GM20431 (cell line): ENCODE results near the gene RCAN1.

Experiments
- in situ Hi-C: fragments of 300-500 bp; cut with MseI, MboI; formaldehyde crosslinking; loops from one replicate; pipeline ENCODE4 v1.15.0; 2020; ENCODE audit warnings: low sequenced_read_pairs; ENCODE audit not compliant: unreplicated experiment

RCAN1 gene

DNA sequence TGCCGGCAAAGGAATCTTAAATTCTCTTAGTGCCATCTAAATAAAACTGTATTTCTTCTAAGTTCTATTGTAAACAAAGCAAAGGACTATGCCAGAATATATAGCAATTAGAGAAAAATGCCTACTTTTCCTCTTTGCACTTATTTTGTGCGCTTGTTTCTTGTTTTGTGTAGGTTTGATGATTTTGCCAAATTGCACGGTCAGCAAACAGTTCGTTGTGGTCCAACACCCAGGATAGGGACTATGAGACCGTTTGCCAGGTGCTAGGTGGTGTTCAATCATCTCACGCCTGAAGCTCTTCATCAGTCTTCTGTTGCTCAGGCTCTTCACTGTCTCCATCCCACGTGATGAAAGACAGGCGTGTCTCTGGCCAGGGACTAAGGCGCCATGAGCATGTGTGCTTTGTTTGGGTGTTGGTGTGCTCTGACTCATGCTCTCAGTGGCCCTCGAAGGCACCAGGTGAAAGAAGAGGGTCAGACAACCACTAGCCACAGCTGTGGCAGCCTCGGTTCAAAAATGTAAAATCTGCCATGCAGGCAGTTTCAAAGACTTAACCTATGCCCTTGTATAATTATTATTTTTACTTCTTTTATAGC, 66.0 kb downstream of the RCAN1 start:
- in situ Hi-C loops, result no loop called here

DNA sequence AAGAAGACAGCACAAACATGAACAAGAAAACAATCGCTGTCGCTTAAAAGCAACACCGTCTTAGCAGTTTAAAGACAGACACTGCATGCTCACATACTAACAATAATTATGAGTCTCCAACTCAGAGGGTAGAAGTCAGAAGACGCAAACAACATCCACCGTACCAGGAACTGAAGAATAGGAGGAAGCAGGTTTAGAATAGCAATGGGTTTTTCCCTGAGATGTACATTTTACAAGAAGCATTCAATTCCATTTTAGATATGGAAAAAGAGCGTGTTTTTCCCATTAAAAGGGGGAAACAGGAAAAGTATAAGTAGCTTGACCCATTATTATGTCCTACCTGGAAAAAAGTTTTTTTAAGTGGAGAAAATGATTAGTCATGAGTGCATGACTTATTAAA, 68.4 kb downstream of the RCAN1 start:
- in situ Hi-C loops, result no loop called here

DNA sequence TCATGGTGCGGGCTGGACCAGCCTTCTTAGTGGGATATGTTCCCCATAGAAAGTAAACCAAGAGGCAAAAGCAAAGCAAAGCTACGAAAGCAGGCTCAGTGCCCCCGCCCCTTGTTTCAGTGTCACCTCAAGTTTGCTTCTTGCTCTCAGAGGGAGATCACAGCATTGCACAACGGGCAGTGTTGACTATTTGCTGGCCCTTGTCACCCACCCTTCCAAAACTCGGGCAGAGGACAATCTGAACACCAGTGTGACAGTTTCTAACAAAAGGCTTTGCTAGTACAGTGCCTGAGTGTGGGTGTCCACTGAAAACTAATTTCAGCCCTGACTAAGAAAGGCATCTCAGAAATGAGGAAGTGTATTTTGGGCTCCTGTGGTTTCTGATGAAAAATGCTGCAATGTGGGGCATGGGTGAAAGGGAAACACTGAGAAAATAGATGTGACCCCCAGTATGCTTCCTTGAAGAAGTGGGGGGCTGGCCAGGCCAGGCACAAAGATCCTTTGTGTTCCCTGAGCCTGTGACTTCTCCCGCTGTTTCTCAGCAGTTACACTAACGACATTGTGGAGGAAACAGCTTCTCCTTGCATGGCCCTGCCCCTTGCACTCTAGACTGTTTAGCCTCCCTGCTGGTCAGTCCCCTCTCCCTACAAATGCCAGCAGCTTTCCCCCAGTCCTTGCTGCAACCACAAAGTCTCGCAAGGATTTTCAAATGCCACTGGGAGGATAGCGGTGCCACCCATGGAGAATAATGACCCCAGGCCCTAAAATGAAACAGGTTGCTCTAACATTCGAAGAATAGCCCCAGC, 69.6 kb downstream of the RCAN1 start:
- in situ Hi-C loops, result no loop called here

DNA sequence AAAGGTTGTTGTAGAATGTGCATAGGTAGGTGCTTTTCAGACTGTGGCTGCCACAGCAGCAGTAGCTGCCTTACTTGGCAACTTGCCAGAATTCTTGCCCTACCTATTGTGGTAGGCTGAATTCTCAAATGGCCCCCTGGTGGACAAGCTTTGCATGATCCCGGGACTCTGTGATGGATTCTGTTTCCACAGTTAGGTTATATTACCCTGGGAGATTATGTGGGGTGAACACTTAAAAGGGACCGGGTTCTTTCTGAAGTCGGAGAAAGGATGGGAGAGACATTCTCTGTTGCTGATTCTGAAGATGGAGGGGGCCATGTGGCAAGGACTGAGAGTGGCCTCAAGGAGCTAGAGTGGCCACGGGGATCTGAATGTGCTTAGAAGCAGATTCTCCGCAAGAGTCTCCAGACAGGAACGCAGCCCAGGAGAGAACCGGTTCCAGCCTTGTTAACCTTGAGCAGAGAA, 70.8 kb downstream of the RCAN1 start:
- in situ Hi-C loops, result no loop called here

DNA sequence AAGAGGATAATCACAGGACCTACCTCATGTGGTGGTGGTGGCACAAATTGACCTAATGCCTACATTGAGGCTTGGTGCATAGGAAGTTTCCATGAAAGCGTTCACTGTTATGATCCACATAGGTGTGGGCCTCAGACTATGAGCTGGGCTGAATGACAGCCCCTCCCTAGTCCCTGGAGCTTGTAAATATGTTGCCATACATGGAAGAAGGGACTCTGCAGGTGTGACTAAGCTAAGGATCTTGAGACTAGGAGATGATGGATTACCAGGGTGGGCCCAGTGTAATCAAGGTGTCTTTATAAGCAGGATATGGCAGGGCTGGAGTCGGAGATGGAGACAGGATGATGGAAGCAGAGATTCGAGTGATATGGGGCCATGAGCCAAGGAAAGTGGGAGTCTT, 71.9 kb downstream of the RCAN1 start:
- in situ Hi-C loops, result no loop called here

DNA sequence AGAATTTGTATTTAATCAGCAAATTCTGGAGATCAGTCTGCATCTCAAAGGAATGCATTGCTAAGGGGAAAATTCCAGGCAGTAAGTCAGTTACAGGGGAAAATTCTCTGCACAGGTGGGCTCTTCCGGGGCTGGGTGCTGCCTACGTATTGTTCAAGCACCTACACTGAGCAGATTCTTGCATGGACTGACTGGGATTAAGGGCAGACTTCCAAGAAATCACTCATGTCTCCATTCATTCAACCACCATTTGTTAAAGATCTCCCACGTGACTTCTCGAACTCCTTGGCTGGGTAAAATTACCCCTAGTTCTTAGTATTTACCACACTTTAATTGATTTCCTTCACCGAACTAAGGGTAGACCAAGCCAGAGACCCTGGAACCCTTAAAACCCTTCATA, 74.7 kb downstream of the RCAN1 start:
- in situ Hi-C loops, result no loop called here

DNA sequence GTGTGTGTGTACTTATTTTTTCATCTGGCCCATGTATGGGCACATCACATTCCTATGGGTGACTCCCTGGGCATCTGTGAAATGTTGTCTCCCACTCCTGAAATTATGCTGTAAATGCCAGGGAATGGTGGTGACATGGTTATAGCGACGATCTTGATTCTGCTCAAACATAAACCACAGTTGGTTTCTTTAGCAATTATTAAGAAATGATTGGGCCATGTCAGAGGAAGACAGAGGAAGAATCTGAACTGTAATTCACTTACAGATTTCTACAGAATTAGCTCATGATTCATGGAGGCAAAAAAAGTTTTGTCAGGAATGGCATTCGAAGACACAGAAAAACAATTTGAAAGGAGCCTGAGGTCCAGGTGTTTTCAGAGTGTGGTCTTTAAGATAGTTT, 77.1 kb downstream of the RCAN1 start:
- in situ Hi-C loops, result no loop called here

DNA sequence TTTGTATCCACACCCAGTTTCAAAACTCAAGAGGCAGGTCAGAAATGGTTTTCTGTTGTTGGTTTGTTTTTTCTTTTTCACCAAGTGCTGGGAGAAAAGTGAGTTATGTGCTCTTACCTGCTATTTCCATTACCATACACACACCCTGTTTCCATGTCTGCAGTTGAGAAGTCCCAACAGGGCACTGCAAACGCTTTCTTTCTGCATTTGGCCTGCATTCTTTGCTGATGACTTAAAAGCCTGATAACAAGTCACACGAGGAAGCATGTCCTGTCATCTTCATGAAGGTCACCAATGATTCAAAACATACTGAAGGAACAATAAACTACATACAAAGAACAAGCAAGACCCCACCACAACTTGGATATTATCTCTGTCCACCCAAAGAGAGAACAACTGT, 78.1 kb downstream of the RCAN1 start:
- in situ Hi-C loops, result no loop called here

DNA sequence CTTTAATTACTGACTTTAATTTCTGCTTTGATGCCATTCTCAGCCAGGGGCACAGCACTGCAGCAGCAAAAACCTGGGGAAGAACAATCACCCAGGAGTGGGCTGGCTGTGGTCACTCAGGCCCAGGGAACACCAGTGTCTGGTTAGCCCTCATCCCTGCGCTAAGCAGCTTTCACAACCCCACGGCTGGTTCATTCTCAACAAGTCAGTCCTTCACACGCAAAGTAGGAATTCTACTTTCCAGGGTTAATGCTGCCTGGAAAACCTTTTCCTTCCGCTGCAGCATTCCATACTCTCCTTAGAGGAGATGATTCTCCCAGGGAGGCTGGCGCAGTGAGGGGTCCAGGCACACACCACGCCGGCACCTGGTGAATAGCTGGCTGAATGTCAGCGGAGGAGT, 78.6 kb downstream of the RCAN1 start:
- in situ Hi-C loops, result no loop called here

DNA sequence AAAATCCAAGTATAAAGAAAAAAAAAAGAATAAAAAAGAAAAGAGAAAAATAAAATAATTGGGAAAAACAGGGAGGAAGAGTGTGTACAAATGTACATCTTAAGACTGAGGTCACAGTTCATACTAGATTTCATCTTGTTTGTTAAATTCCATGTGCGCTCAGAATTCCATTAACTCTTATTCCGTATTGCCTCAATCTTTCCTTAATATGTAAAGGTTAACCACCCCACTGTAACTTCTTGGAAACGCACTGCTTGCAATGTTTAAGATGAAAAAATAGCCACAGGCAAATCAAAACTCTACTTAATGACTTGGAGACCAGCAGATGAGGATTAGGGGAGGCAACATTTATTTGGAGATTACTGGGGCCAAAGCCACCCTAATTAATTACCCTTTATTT, 79.0 kb downstream of the RCAN1 start:
- in situ Hi-C loops, result no loop called here

DNA sequence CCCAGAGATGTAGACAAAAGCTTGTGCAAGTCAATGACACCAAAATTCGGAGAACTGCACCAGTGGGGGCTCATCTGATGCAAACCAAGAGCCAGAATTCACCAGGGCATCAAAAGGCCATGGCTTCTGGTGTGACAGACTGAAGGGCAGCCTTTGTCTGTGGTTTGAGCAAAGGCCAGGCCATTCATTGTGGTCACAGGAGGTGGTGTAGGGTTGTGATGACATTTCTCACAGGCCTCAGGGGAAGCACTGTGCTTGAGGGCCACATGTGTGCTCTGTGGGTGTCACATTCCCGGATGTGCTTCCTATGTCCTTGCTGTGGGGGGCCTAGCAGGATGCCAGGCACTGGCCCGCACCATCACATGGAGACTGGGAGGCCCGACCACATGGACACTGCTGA, 80.4 kb downstream of the RCAN1 start:
- in situ Hi-C loops, result no loop called here

DNA sequence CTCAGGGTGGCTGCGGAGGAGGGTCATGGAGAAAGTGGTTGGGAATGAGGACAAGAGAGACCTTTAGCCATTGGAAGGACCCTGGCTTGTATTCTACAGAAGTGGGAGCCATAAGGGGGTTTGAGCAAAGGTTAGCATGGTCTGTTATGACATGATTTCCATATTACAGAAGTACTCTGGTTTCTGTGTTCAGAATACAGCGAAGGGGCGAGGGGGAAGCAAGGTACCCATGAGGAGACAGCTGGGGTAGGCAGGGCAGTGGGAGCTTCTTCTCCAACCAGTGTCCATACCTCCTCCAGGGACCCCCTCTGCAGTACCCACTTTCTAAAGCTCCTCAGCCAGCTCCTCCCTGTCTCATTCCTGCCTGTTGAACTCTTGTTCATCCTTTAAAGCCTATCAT, 81.0 kb downstream of the RCAN1 start:
- in situ Hi-C loops, result no loop called here

DNA sequence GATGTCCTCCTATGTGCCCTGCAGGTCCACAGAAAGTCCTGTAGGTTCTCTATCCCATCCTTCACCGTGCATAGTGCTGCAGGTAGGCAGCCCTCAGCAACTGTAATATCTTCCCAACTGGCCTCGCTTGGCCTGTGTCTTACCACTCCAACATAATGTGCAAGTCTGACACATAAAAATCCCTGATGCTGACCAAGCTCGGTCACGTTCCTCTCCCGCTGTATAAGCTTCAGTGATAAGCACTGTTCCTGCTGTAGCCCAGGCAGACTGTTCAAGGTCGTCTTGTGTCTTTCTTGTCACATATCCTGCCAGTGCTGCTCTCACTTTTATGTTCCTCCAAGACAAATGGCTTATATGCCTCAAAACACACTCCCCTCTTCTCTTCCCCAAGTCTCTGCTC, 83.5 kb downstream of the RCAN1 start:
- in situ Hi-C loops, result no loop called here

DNA sequence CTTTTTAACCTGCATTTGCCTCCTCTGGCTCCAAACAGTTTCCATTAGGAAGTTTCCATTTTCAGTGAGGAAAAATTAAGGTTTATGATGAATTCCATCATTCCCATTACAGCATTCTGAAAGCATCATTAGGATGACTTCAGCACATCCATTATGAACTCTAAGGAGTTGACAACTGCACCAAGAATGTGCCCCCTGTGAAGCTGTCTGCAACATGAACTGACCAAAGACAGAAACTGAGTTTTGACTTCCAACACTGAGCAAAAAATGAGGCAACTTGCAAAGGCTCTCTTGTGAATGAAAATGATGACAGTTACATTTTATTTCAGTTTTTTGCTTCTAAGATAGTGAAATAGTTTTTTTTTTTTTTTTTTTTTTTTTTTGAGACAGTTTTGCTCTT, 84.7 kb downstream of the RCAN1 start:
- in situ Hi-C loops, result no loop called here

DNA sequence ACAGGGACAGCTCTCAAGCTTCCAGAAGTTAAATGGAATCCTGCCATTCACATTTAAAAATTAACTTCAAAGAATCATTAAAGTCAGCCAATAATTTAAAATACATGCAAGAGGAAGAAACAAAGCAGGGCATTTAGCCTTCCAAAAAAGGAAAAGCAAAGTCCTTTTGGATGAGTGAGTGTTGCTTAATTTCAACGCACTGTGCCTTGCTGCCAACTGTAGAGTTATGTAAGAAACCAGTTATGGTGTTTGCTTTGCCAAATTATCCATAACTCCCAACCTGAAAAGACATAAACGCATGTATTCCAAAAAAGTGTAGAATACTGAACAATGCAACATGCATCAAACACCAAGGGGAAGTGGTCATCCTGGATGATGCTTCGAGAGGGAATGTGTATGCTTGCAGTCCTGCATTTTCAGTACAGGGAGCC, 86.8 kb downstream of the RCAN1 start:
- in situ Hi-C loops, result no loop called here

DNA sequence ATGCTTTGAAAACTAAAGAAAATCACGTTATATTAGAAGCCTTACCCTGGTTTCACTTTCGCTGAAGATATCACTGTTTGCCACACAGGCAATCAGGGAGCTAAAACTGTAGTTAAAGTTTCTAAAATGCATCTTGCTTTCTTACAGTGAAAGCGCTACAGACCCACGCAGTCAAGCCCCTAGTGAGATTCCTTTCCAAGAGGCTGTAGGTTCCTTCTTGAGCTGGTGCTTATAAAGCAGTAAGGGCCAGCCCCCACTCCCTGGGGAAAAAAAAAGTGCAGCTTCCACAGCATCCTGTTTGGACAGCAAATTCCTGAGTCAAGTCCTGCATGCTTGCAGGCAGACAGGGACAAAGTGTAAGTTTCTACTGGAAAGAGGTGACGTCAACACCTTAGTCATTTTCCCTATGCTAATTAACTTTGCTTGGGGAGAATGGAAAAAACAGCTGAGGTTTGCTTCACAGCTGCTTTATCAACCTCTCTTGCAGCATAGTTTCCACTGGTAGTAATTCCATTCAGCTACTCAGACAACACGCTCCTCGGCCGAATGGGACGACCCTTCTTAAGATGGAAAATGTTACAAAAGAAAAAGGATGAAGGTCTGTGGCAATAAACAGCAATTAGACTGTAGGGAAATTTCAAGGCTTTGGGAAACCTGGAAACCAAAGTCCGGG, 88.2 kb downstream of the RCAN1 start:
- in situ Hi-C loops, result no loop called here

DNA sequence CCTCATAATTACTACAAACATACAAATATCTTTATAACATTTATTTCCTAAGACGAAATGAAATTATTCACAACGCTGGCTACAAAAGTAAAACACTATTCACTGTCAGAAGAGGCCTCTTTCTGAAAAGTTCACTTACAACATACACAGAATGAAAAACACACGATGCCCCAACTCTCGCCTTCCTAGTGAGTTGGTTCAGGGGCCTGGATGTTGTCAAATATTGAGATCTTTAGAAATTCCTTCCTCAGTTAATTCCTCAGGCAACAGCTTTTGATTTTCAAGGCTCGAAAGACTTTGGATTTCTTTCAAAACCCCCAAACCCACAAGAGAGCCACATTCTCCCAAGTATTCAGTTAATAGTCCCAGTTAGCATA, 88.7 kb downstream of the RCAN1 start:
- in situ Hi-C loops, result no loop called here

DNA sequence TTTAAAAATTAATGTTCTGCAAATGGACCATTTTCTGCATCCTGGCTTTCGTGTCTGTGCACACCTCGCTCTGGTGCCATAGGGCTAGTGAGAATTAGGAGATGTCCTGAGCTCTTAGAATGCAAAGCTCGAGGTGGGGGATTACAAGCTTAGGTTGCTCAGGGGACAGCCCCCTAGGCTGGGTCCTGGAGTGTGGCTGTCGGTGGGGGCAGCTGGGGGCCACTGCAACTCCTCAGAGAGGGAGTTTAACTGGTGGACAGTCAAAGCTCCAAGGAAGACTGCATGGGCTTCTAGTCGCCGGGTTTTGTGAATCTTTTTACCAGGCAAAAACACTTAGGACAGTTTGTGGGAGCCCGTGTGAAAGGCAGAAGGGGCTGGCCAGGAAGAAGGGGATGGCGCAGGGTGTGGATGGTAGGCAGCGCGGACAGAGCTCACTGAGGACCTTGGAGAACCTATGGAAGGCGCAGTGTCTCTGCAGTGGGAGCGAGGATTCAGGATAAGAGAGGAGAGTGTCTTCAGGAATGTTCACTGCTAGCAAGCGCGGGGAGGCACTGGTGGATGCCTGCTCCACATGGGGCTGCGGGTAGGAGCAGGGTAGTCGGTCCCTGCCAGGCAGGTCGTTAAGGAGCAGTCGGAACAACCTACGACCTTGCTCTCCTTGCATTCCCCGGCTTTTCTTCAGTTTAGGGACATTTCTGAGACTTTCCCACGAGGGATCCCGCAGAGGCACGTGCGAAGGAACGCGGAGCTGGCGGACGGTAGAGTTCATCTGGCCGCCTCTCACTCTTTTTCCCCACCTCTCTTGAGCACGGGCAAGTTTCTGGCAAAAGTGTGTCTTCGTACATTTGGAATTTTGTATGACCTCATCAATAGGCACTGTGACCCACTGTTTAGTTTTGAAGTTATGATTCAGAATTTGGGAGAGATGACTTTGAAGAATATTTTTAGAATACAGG, 90.0 kb downstream of the RCAN1 start:
- in situ Hi-C loops, result no loop called here

DNA sequence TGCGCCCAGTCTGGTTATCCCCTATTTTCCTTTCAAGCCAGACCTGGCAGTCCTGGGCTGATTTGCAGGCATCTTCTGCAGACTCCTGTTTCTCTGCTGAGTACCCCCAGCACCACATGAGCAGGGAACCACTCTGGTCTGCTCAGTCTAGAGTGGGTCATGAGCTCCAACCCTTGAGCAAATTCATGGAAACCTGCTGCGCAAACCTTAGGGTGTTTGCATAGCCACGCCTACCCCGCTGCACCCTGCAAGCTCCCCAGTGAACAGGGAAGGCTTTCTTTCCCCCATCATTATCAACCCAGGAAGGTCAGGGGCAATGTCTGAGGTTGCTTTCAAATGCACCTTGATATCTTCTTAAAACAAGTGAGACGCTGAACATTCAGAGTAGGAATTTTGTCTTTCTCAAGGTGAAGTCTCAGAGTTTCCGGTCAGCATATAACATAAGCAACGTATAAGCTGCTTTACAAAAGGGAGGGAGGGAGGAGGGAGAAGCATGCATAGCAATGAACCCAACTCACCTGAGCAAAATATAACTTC, 91.8 kb downstream of the RCAN1 start:
- in situ Hi-C loops, result no loop called here

DNA sequence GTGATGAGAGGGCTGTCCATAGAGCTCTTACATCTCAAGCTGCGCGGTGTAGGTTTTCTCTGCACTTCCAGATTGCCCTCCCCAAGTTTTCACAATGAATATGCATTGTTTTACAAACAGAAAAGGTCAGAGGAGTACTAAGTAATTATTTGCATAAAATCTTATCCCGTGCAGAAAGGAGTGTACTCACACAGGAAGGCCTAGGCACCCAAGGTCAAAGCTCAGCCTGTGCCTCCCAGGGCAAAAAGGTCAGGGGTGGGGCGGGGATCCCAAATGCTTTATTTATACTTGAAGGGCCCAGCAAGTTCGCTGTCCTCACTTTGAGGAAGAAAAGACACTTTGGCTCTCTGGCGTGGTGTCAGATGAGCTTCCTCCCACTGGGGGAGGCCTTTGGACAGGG, 92.6 kb downstream of the RCAN1 start:
- in situ Hi-C loops, result no loop called here
